OCI-LY1 (cell line): ENCODE data around the gene SLIT3.

Experiments used
- H2AFZ ChIP-seq: fragments of 200-600 bp; sonication (generic), shearing (Covaris generic); 2 replicates; pipeline ENCODE4 v1.6.0; 2014; ENCODE audit warnings: antibody characterized with exemption, mild to moderate bottlenecking, low read length
- H3F3A ChIP-seq: fragments of 200-600 bp; sonication (generic), shearing (Covaris generic); 2 replicates; pipeline ENCODE4 v1.6.0; 2014; ENCODE audit warnings: mild to moderate bottlenecking, antibody characterized with exemption, low read length, moderate library complexity; ENCODE audit not compliant: insufficient read depth
- H3K27ac ChIP-seq: fragments of 200-600 bp; sonication (generic); 2 replicates; pipeline ENCODE4 v1.5.1; 2014; ENCODE audit warnings: low read length, mixed run types, mild to moderate bottlenecking, low read depth; ENCODE audit not compliant: poor library complexity, severe bottlenecking
- H3K27me3 ChIP-seq: fragments of 200-600 bp; sonication (generic); 2 replicates; pipeline ENCODE4 v1.6.0; 2014; ENCODE audit warnings: antibody characterized with exemption, mild to moderate bottlenecking, low read length, moderate library complexity; ENCODE audit not compliant: insufficient read depth
- H3K36me3 ChIP-seq: fragments of 200-600 bp; sonication (generic); 2 replicates; pipeline ENCODE4 v1.6.1; 2014; ENCODE audit warnings: mild to moderate bottlenecking, antibody characterized with exemption, low read length, moderate library complexity, mixed read lengths; ENCODE audit not compliant: insufficient read depth
- H3K4me1 ChIP-seq: fragments of 200-600 bp; sonication (generic); 2 replicates; pipeline ENCODE4 v1.5.1; 2014; ENCODE audit warnings: mild to moderate bottlenecking, low read length, moderate library complexity; ENCODE audit not compliant: insufficient read depth, severe bottlenecking
- H3K4me2 ChIP-seq: fragments of 200-600 bp; sonication (generic), shearing (Covaris generic); 2 replicates; pipeline ENCODE4 v1.6.1; 2014; ENCODE audit warnings: low read length
- H3K4me3 ChIP-seq: fragments of 200-600 bp; sonication (generic); 2 replicates; pipeline ENCODE4 v1.5.1; 2014; ENCODE audit warnings: low read length, low read depth, mild to moderate bottlenecking, mixed read lengths; ENCODE audit not compliant: poor library complexity, severe bottlenecking
- H3K79me2 ChIP-seq: fragments of 200-600 bp; shearing (Covaris generic); 2 replicates; pipeline ENCODE4 v1.6.1; 2016; ENCODE audit warnings: mixed run types, low read length, mixed read lengths; ENCODE audit not compliant: insufficient read depth
- H3K9ac ChIP-seq: fragments of 200-600 bp; sonication (generic), shearing (Covaris generic); 2 replicates; pipeline ENCODE4 v1.6.1; 2014; ENCODE audit warnings: mild to moderate bottlenecking, low read length, mixed read lengths
- H3K9me2 ChIP-seq: fragments of 200-600 bp; sonication (generic), shearing (Covaris generic); 2 replicates; pipeline ENCODE4 v1.6.1; 2014; ENCODE audit warnings: low read depth, mild to moderate bottlenecking, low read length, mixed read lengths
- H3K9me3 ChIP-seq: fragments of 200-600 bp; shearing (Covaris generic); 2 replicates; pipeline ENCODE4 v1.6.1; 2014; ENCODE audit warnings: low read length, mixed read lengths
- H4K20me1 ChIP-seq: fragments of 200-600 bp; sonication (generic), shearing (Covaris generic); 2 replicates; pipeline ENCODE4 v1.6.0; 2016; ENCODE audit warnings: mild to moderate bottlenecking, low read length; ENCODE audit not compliant: insufficient read depth
- CTCF ChIP-seq: fragments of 200-600 bp; sonication (generic), shearing (Covaris generic); IDR thresholded peaks from 2 replicates; pipeline ENCODE4 v1.5.1; 2017; ENCODE audit warnings: mild to moderate bottlenecking, antibody characterized with exemption, low read length, moderate library complexity, mixed read lengths
- EZH2 ChIP-seq: fragments of 200-600 bp; sonication (generic), shearing (Covaris generic); IDR thresholded peaks from 2 replicates; pipeline ENCODE4 v1.8.0; 2017; ENCODE audit warnings: borderline replicate concordance, mixed run types, mild to moderate bottlenecking, antibody characterized with exemption, low read length, moderate library complexity, mixed read lengths

The SLIT3 gene

GRCh38 chr5:169195601-169196000, 105.3 kb downstream of the SLIT3 start:
- H3K4me2 ChIP-seq: no peak overlapping the region
- H3F3A ChIP-seq: no peaks in the 10 kb centered on the region
- no peaks in the 10 kb centered on the region for H3K36me3 ChIP-seq
- no peak overlapping the region for H3K4me3 ChIP-seq
- H3K9me3 ChIP-seq: no peaks in the 10 kb centered on the region
- no peaks in the 10 kb centered on the region for H4K20me1 ChIP-seq
- no peak overlapping the region for H3K27ac ChIP-seq
- H2AFZ ChIP-seq: no peak overlapping the region
- H3K27me3 ChIP-seq: no peaks in the 10 kb centered on the region
- H3K9me2 ChIP-seq: no peaks in the 10 kb centered on the region
- TF ChIP-seq CTCF (no peak), EZH2 (no peak)
- no peak overlapping the region for H3K9ac ChIP-seq
- H3K4me1 ChIP-seq: no peaks in the 10 kb centered on the region
- H3K79me2 ChIP-seq: no peaks in the 10 kb centered on the region

GRCh38 chr5:169192536-169192935, 108.4 kb downstream of the SLIT3 start:
- TF ChIP-seq CTCF (no peak), EZH2 (no peak)

GRCh38 chr5:169190849-169191248, 110.1 kb downstream of the SLIT3 start:
- no peaks in the 10 kb centered on the region for H3K79me2 ChIP-seq
- H3K27ac ChIP-seq: no peak overlapping the region
- no peaks in the 10 kb centered on the region for H3K4me1 ChIP-seq
- TF ChIP-seq CTCF: no peak
- TF ChIP-seq EZH2: no peak
- no peaks in the 10 kb centered on the region for H3K9me2 ChIP-seq
- H3K9ac ChIP-seq: no peak overlapping the region
- H3K4me3 ChIP-seq: no peak overlapping the region
- no peaks in the 10 kb centered on the region for H3F3A ChIP-seq
- no peak overlapping the region for H2AFZ ChIP-seq
- no peaks in the 10 kb centered on the region for H3K9me3 ChIP-seq
- H3K4me2 ChIP-seq: no peak overlapping the region
- no peaks in the 10 kb centered on the region for H4K20me1 ChIP-seq
- no peaks in the 10 kb centered on the region for H3K36me3 ChIP-seq
- H3K27me3 ChIP-seq: no peaks in the 10 kb centered on the region

More at GRCh38 chr5:169192536-169192935, 108.4 kb downstream of the SLIT3 start:
- Histone ChIP-seq H4K20me1 (no peaks in the 10 kb centered on the region), H3K79me2 (no peaks in the 10 kb centered on the region), H3K36me3 (no peaks in the 10 kb centered on the region), H2AFZ (no peak overlapping the region), H3K9me3 (no peaks in the 10 kb centered on the region), H3F3A (no peaks in the 10 kb centered on the region), H3K4me1 (no peaks in the 10 kb centered on the region), H3K9me2 (no peaks in the 10 kb centered on the region), H3K4me3 (no peak overlapping the region), H3K4me2 (no peak overlapping the region), H3K9ac (no peak overlapping the region), H3K27me3 (no peaks in the 10 kb centered on the region), H3K27ac (no peak overlapping the region)
